Activated CD8-positive, alpha-beta memory T cell treated with anti-CD3 and anti-CD28 coated beads, Interleukin-2, amount 50 U/mL, for 4 hours (primary cell): Measurements from ENCODE around the gene KANK4.

Experiments
- DNase-seq: peaks from one replicate; pipeline ENCODE4 v3.0.0-alpha.2; 2020

KANK4 gene

GRCh38 chr1:62318756-62319544 lies at the start of gene KANK4:
TSS of gene KANK4 (minus strand) at chr1:62319434. CDS start at chr1:62281564, 37,870 bp downstream.
- DNase-seq, result no peak

GRCh38 chr1:62368989-62369388 lies 49.8 kb upstream of the KANK4 start:
- DNase-seq, result no peak

- DNase-seq, result no peak
Measured at GRCh38 chr1:62367005-62367557, 47.8 kb upstream of the KANK4 start.

GRCh38 chr1:62364721-62365120 lies 45.5 kb upstream of the KANK4 start:
- DNase-seq, result no peak

- DNase-seq, result no peak
Measured at GRCh38 chr1:62362926-62363325, 43.7 kb upstream of the KANK4 start.

- no peak for DNase-seq
Measured at GRCh38 chr1:62362061-62362917, 43.1 kb upstream of the KANK4 start.

GRCh38 chr1:62361431-62361830 lies 42.2 kb upstream of the KANK4 start:
- DNase-seq, result no peak

- DNase-seq, result no peak
Measured at GRCh38 chr1:62358665-62359373, 39.6 kb upstream of the KANK4 start.

GRCh38 chr1:62357916-62358315 lies 38.7 kb upstream of the KANK4 start:
- DNase-seq, result no peak

GRCh38 chr1:62356257-62356835 lies 37.1 kb upstream of the KANK4 start:
- no peak for DNase-seq

GRCh38 chr1:62355095-62355494 lies 35.9 kb upstream of the KANK4 start:
- no peak for DNase-seq

- no peak for DNase-seq
Measured at GRCh38 chr1:62353853-62354252, 34.6 kb upstream of the KANK4 start.

GRCh38 chr1:62352387-62352786 lies 33.2 kb upstream of the KANK4 start:
- no peak for DNase-seq

GRCh38 chr1:62349470-62350233 lies 30.4 kb upstream of the KANK4 start:
- DNase-seq, result no peak

GRCh38 chr1:62346886-62347285 lies 27.7 kb upstream of the KANK4 start:
- no peak for DNase-seq

GRCh38 chr1:62343911-62344310 lies 24.7 kb upstream of the KANK4 start:
- no peak for DNase-seq

GRCh38 chr1:62342270-62342669 lies 23.0 kb upstream of the KANK4 start:
- DNase-seq, result no peak

- no peak for DNase-seq
Measured at GRCh38 chr1:62341615-62342014, 22.4 kb upstream of the KANK4 start.

GRCh38 chr1:62341089-62341488 lies 21.9 kb upstream of the KANK4 start:
- no peak for DNase-seq

- no peak for DNase-seq
Measured at GRCh38 chr1:62337706-62338631, 18.7 kb upstream of the KANK4 start.
